ENCODE data around the gene CPT1B. TPM values are rescaled to one million over a fixed set of nuclear protein-coding genes. Genes with fewer than 3 reads are reported as not detected.

The CPT1B gene
- polyA plus RNA-seq, 1 experiment = 4.3 TPM

DNA sequence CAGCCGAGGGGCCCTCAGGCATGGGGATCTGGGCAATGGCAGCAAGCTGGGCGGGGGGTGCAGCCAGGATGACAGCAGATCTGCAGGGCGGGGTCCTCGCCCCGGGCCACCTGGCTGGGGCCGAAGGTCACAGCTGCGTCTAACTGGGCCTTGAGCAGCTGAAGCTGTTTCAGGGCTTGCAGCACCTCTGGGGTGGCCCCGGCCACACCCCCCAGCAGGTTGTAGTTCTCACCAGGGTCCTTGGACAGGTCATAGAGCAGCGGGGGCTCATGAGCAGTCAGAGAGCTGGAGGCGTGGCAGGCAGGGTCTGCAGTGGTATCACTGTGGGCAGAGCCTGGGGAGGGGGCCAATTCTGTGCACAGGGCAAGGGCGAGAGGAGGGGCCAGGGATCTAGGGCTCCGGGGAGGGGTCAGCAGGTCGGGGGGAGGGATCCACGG lies 46.9 kb upstream of the CPT1B start:
- peaks cover 6% of the 10 kb centered on the region for H3K36me3 ChIP-seq (ENCODE audit: control insufficient read depth, insufficient read depth, low read length)
- TF ChIP-seq, protein P1, sequence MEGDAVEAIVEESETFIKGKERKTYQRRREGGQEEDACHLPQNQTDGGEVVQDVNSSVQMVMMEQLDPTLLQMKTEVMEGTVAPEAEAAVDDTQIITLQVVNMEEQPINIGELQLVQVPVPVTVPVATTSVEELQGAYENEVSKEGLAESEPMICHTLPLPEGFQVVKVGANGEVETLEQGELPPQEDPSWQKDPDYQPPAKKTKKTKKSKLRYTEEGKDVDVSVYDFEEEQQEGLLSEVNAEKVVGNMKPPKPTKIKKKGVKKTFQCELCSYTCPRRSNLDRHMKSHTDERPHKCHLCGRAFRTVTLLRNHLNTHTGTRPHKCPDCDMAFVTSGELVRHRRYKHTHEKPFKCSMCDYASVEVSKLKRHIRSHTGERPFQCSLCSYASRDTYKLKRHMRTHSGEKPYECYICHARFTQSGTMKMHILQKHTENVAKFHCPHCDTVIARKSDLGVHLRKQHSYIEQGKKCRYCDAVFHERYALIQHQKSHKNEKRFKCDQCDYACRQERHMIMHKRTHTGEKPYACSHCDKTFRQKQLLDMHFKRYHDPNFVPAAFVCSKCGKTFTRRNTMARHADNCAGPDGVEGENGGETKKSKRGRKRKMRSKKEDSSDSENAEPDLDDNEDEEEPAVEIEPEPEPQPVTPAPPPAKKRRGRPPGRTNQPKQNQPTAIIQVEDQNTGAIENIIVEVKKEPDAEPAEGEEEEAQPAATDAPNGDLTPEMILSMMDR (IDR thresholded peaks at IDR 0.05; ENCODE audit: insufficient read depth, low read depth, low read length) = no peak
- ChIA-PET CTCF (no interaction called here), POLR2A (no interaction called here)
- H3K27me3 ChIP-seq (ENCODE audit: control insufficient read depth, insufficient read depth, low read length) = peaks cover 5% of the 10 kb centered on the region
- no peak for DNase-seq (ENCODE audit: low read depth)
- no peak overlapping the region for H3K4me3 ChIP-seq (ENCODE audit: low read depth, low read length)

DNA sequence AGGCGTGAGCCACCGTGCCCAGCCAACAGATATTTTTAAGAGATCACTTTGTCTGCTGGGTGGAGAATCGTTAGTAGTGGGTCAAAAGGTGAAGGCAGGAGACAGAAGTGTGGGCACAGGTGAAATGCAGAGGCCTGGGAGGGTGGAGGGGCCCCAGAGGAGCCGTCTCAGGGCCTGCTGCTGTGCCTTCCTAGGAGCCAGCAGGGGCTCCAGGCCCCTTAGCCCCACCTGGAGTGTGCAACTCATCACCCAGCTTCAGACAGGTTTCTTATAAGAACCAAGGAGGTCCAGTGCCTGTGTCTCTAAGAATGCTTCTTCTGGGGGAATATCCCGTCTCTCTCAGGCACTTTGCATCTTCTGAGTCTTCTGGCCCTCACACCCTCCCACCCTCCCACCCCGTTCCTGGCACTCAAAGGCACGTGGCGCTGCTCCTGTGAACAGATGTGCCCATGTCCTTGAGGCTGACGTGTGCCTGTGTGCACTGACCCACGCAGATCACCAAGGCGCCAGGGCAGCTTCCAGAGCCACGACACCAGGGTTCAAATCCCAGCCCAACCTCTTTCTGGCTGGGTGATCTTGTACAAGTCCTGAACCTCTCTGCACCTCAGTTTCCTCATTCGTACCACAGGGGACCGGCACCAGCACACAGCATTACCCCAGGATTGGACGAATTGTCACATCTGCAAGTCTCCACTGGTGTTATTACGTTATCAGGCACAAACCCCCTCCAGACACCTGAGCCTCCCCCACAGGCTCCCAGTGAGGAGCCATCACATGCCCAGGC lies 46.3 kb upstream of the CPT1B start:
- peaks cover 5% of the 10 kb centered on the region for H3K27me3 ChIP-seq (ENCODE audit: control insufficient read depth, insufficient read depth, low read length)
- no peak overlapping the region for H3K4me3 ChIP-seq (ENCODE audit: low read depth, low read length)
- DNase-seq (ENCODE audit: low read depth) = no peak
- H3K36me3 ChIP-seq (ENCODE audit: control insufficient read depth, insufficient read depth, low read length) = peaks cover 6% of the 10 kb centered on the region
- TF ChIP-seq, protein P1 (IDR thresholded peaks at IDR 0.05; ENCODE audit: insufficient read depth, low read depth, low read length) = no peak
- ChIA-PET POLR2A (no interaction called here), CTCF (no interaction called here)

DNA sequence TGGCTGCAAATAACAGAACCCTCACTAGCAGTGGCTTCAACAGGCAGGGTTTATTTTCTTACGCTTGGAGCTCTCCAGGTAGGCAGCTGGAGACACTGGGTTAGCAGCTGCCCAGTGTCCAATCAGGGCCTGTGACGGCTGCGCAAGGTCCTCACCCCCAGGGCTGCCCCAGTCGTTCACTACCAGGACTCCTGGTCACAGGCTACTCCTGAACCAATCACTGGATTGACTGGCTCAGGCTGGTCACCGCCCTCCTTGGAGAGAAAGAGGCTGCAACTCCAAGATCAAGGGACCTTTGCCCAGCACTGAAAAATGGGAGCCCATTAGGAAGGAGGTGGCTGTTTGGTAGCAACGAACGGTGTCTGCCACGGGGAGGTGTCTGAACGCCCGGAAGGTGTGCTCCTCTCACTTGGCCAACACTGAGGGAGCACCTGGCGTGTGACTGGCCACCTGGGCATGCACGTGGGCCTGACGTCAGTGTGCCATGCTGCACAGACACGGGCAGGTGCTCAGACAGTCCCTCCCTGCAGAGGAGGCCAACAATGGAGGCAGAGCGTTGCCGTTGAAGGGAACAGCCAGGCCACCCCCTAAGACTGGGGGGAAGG lies 44.6 kb upstream of the CPT1B start:
- TF ChIP-seq, protein P1 (IDR thresholded peaks at IDR 0.05; ENCODE audit: insufficient read depth, low read depth, low read length) = no peak
- Histone ChIP-seq H3K36me3 (ENCODE audit: control insufficient read depth, insufficient read depth, low read length) (peaks cover 6% of the 10 kb centered on the region), H3K27me3 (ENCODE audit: control insufficient read depth, insufficient read depth, low read length) (peaks cover 5% of the 10 kb centered on the region), H3K4me3 (ENCODE audit: low read depth, low read length) (no peak overlapping the region)
- CTCF ChIA-PET = interaction anchor here (0.8 to 1.6 kb wide), 3 partner anchors 58 to 223 kb away, joined by 3 read pairs; no protein-coding TSS in a partner anchor
- POLR2A ChIA-PET = no interaction called here
- DNase-seq (ENCODE audit: low read depth) = no peak

DNA sequence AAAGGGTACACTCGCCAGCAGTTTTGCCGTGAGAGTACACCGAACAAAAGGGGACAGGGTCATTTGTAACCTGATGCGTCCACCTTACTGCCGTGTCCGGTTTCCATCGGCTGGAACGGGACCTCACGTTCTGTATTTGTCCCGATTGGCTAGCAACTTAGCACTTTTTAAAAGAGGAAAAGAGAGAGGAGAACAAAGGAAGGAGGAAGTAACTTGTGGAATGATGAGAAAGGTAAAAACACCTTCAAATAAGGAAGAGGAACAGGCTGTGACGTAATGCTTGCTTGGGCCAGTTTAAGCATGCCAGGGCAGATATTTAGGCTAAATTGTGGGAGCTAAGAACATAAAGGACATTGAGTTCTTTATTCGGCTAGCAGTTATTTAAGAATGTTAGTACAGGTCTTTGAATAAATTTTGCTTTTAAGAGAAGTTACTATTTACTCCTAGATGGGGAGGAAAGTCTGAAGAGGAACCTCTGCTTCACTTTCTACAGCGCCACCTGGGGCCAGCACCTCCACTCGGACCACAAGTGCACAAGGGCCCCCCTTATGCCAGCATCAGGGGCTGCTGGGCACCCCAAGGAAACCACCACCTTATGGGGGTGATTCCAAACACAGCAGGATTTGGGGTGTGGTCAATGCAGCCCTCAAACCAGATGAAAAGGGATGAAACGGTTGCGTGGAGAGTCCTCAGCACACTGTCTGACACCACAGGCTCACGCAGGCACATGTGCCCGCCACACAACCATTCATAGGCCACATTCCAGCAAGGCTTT lies 43.9 kb upstream of the CPT1B start:
- TF ChIP-seq, protein P1 (IDR thresholded peaks at IDR 0.05; ENCODE audit: insufficient read depth, low read depth, low read length) = 0 out of 2 replicates have a peak, but pooled peaks have one; percentile 25
- peaks cover 5% of the 10 kb centered on the region for H3K27me3 ChIP-seq (ENCODE audit: control insufficient read depth, insufficient read depth, low read length)
- H3K36me3 ChIP-seq (ENCODE audit: control insufficient read depth, insufficient read depth, low read length) = peaks cover 6% of the 10 kb centered on the region
- H3K4me3 ChIP-seq (ENCODE audit: low read depth, low read length) = no peak overlapping the region
- ChIA-PET POLR2A (no interaction called here), CTCF (interaction anchor here (0.8 to 3.2 kb wide), 8 partner anchors 8 to 223 kb away, joined by 3 to 14 read pairs (median 4); partner anchors contain the start of gene SCO2)
- DNase-seq (ENCODE audit: low read depth) = no peak

Data from BJ (cell line).